AG04450 (cell line): ENCODE measurements around the gene EPHA4. TPM values are rescaled to one million over a fixed set of nuclear protein-coding genes. Genes with fewer than 3 reads are reported as not detected.

Experiments used
- CTCF ChIA-PET: fragments of 300-600, 350-600 bp; formaldehyde crosslinking; extraction: SDS; loops from one replicate; lab custom pipeline; 2022; ENCODE audit warnings: antibody characterized with exemption, inconsistent platforms; lab: Charles Lee
- POLR2A ChIA-PET: fragments of 350-600 bp; formaldehyde crosslinking; extraction: SDS; loops from one replicate; lab custom pipeline; 2021; ENCODE audit warnings: antibody characterized with exemption, inconsistent platforms; lab: Yijun Ruan, JAX
- DNase-seq: peaks from one replicate; pipeline ENCODE4 v3.0.0-alpha.2; 2011; ENCODE audit warnings: low read depth, low spot score
- H3K27ac ChIP-seq: one replicate; pipeline ENCODE4 v1.5.1; 2012; ENCODE audit warnings: low read depth, low read length, control low read depth
- H3K27me3 ChIP-seq: one replicate; pipeline ENCODE4 v1.6.0; 2012; ENCODE audit warnings: low read length; ENCODE audit not compliant: control insufficient read depth, insufficient read depth
- H3K4me3 ChIP-seq: 2 replicates; pipeline ENCODE4 v1.5.1; 2011; ENCODE audit warnings: mild to moderate bottlenecking, low read depth, low read length, control low read depth
- H3K9me3 ChIP-seq: 2 replicates; pipeline ENCODE4 v1.5.1; 2012; ENCODE audit warnings: low read length; ENCODE audit not compliant: control insufficient read depth, insufficient read depth
- polyA plus RNA-seq: library from polyadenylated mRNA; depleted of rRNA; stranded (reverse); fragments of >200 nt; gene quantifications from 2 replicates; pipeline ENCODE4 v1.2.3, GENCODE V29; 2011
- TF ChIP-seq, protein P1 (sequence below): IDR thresholded peaks from 2 replicates; pipeline ENCODE4 v1.5.1; 2011; ENCODE audit warnings: low read depth, low read length, control low read depth, inconsistent platforms

EPHA4 gene
- polyA plus RNA-seq, 1 experiment: 37.9 TPM

DNA sequence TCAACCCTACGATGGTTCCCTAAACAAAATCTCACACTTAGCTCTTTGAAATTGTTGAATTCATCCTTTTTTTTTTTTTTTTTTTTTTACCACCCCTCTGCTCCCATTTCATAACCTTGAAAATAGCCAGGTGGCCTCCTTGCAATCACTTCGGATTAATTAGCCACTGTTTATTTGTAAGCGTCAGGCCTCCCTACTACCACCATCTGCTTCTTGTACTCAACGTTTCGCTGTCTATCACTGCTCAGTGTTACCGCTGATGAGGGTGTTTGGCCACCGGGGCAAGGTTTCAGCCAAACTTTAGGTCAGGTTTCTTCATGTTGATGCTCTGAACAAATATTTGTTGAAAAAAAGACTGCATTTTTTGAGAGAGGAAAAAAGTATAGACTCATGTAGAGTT lies 183.2 kb downstream of the EPHA4 start:
- no peak for DNase-seq
- CTCF ChIA-PET: no interaction called here

DNA sequence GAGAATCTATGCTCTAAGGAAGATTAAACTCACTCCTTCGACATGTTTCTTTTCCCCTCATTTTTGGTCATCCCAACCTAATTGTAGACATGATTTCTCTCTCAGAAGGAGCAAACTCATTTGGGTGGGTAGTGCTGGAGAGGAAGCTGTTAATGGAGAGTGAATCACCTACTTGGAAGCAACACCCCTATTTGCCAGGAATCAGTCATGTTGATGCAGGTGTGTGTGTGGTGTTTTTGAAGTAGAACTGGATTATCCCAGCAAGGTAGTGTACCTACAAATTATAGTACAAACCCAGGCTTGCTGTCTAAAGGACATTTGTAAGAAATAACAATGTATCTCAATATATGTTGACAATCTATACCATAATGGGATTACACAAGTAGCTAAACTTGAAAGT lies 186.4 kb downstream of the EPHA4 start:
- H3K27me3 ChIP-seq: no peaks in the 10 kb centered on the region
- H3K4me3 ChIP-seq: no peak overlapping the region
- ChIA-PET CTCF (no interaction called here), POLR2A (no interaction called here)
- H3K27ac ChIP-seq: no peak overlapping the region
- TF ChIP-seq, protein P1, sequence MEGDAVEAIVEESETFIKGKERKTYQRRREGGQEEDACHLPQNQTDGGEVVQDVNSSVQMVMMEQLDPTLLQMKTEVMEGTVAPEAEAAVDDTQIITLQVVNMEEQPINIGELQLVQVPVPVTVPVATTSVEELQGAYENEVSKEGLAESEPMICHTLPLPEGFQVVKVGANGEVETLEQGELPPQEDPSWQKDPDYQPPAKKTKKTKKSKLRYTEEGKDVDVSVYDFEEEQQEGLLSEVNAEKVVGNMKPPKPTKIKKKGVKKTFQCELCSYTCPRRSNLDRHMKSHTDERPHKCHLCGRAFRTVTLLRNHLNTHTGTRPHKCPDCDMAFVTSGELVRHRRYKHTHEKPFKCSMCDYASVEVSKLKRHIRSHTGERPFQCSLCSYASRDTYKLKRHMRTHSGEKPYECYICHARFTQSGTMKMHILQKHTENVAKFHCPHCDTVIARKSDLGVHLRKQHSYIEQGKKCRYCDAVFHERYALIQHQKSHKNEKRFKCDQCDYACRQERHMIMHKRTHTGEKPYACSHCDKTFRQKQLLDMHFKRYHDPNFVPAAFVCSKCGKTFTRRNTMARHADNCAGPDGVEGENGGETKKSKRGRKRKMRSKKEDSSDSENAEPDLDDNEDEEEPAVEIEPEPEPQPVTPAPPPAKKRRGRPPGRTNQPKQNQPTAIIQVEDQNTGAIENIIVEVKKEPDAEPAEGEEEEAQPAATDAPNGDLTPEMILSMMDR: no peak
- H3K9me3 ChIP-seq: no peaks in the 10 kb centered on the region
- DNase-seq: no peak

More for the DNA sequence above, 183.2 kb downstream of the EPHA4 start:
- Histone ChIP-seq H3K27me3 (no peaks in the 10 kb centered on the region), H3K9me3 (no peaks in the 10 kb centered on the region), H3K27ac (no peak overlapping the region), H3K4me3 (no peak overlapping the region)
- POLR2A ChIA-PET: no interaction called here
- TF ChIP-seq, protein P1: no peak

DNA sequence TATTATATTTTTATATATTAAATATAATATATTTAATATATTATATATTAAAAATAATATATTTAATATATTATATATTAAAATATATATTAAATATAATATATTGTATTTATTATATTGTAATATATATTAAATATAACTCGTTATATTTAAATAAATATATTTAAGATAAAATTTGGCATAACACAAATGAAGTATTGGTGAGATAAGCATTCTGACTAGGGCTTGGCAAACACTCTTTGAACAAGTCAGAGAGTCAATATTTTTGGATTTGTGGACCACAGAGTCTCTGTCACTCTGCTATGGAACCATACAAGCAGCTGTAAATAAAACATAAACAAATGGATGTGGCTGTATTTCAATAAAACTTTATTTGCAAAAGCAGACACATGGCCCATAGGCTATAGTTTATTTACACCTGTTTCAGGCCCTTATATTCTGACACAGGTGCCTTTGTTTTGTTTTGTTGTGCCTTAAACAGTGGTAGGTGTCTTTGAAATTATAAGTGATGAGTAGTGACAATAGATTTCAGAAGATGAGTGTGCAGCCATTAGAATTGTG lies 190.1 kb downstream of the EPHA4 start:
- TF ChIP-seq, protein P1: no peak
- ChIA-PET POLR2A (no interaction called here), CTCF (no interaction called here)
- Histone ChIP-seq H3K27me3 (no peaks in the 10 kb centered on the region), H3K4me3 (no peak overlapping the region), H3K27ac (no peak overlapping the region), H3K9me3 (no peaks in the 10 kb centered on the region)
- DNase-seq: no peak

DNA sequence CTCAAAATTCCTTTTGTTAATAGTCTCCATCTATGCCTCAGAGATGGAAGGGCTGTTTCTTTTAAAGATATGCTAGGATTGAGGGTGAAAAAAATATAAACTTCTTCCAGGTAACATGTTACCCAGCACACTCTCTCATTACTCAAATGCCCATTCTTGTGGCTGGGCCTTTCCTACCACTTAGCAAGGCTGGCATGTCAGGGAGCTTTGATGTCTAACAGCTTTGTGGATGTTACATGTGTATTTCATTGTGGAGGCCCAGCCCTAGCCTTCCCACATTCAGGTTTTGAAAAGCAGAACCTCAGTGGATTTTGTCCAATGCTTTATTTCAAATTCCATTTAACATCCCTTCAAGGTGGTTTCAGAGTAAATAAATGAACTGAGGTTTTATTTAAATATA lies 191.4 kb downstream of the EPHA4 start:
- H3K27ac ChIP-seq: no peak overlapping the region
- DNase-seq: no peak
- H3K4me3 ChIP-seq: no peak overlapping the region
- TF ChIP-seq, protein P1: no peak
- H3K9me3 ChIP-seq: no peaks in the 10 kb centered on the region
- ChIA-PET POLR2A (no interaction called here), CTCF (no interaction called here)
- no peaks in the 10 kb centered on the region for H3K27me3 ChIP-seq

DNA sequence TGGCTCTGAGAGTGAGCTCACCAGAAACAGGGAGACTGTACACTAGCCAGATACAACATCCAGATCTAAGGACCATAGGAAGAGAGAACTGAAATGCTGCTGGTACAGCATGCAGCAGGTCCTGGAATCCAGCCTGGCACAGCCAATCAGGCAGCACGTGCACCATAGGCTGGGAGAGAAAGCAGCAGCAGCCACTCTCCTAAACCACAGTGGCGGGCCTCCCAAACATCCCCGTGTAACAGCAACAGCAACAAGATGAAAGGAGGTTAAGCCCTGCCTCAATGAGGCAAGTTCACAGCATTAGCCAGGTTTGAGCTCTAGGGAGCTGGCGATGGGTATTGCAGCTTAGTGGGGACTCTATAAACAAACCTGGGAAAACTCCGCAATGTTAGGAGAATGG lies 192.0 kb downstream of the EPHA4 start:
- H3K4me3 ChIP-seq: no peak overlapping the region
- POLR2A ChIA-PET: no interaction called here
- no peak overlapping the region for H3K27ac ChIP-seq
- DNase-seq: no peak
- H3K9me3 ChIP-seq: no peaks in the 10 kb centered on the region
- CTCF ChIA-PET: no interaction called here
- H3K27me3 ChIP-seq: no peaks in the 10 kb centered on the region
- TF ChIP-seq, protein P1: no peak
